Nephron (organoid): ENCODE measurements around the gene NRF1.

ENCODE experiments used
- H3K27ac Mint-ChIP-seq, 3 experiments: 2 replicates each; pipeline ENCODE4 v1.8.0; 2020; ENCODE audit warnings: mixed read lengths in 3 of 3, mild to moderate bottlenecking in 2 of 3, moderate library complexity in 1 of 3
- H3K27me3 Mint-ChIP-seq: 2 replicates; pipeline ENCODE4 v1.8.0; 2021; ENCODE audit warnings: low read depth, mild to moderate bottlenecking, moderate library complexity, mixed read lengths
- H3K36me3 Mint-ChIP-seq: 2 replicates; pipeline ENCODE4 v1.8.0; 2020; ENCODE audit warnings: low read depth, mixed read lengths
- H3K4me1 Mint-ChIP-seq: 2 replicates; pipeline ENCODE4 v1.8.0; 2020; ENCODE audit warnings: mixed read lengths
- H3K4me3 Mint-ChIP-seq, 3 experiments: 2 replicates each; pipeline ENCODE4 v1.8.0; 2020; ENCODE audit warnings: mild to moderate bottlenecking in 3 of 3, mixed read lengths in 3 of 3, moderate library complexity in 2 of 3
- H3K9me3 Mint-ChIP-seq: 2 replicates; pipeline ENCODE4 v1.8.0; 2020; ENCODE audit warnings: mixed read lengths
- TF ChIP-seq, protein P1 (sequence below), 3 experiments: fragments of 200-600 bp; sonication (generic); IDR thresholded peaks; one replicate each; pipeline ENCODE4 v1.5.0; 2021; ENCODE audit warnings: antibody characterized with exemption in 3 of 3; ENCODE audit not compliant: unreplicated experiment in 3 of 3

The NRF1 gene

DNA sequence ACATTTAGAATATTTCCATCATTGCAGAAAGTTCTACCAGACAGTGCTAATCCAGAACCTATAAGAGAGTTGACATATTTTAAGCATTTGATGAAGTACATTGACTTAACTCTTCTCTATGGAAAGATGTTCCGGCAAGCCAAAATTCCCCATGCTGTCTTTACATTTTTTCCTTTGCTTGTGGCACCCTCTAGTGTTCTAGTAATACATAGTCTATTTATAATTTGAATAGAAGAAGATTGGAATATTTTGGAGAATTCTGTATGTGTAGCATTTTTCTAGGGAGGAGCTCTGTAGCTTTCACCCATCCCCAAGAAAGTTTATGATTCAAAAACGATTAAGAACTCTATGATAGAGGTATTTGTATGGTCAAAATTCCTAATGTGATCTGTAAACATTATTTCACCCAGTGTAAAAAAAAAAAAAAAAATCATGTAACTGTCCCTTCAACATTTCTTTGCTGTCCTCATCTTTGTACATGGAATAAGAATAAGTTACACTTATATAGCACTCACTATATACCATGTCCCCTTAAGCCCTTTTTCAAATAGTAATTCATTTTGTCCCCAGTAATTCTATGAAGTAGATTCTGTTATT lies 33.2 kb downstream of the NRF1 start:
- TF ChIP-seq, protein P1, sequence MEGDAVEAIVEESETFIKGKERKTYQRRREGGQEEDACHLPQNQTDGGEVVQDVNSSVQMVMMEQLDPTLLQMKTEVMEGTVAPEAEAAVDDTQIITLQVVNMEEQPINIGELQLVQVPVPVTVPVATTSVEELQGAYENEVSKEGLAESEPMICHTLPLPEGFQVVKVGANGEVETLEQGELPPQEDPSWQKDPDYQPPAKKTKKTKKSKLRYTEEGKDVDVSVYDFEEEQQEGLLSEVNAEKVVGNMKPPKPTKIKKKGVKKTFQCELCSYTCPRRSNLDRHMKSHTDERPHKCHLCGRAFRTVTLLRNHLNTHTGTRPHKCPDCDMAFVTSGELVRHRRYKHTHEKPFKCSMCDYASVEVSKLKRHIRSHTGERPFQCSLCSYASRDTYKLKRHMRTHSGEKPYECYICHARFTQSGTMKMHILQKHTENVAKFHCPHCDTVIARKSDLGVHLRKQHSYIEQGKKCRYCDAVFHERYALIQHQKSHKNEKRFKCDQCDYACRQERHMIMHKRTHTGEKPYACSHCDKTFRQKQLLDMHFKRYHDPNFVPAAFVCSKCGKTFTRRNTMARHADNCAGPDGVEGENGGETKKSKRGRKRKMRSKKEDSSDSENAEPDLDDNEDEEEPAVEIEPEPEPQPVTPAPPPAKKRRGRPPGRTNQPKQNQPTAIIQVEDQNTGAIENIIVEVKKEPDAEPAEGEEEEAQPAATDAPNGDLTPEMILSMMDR (IDR thresholded peaks at IDR 0.05; ENCODE audit: unreplicated experiment in 3 of 3), result peak; percentile 45 to 58 (median 50)
- H3K4me1 Mint-ChIP-seq, result peaks cover 22% of the 10 kb centered on the region
- no peaks in the 10 kb centered on the region for H3K27me3 Mint-ChIP-seq
- H3K9me3 Mint-ChIP-seq, result no peaks in the 10 kb centered on the region
- no peak overlapping the region for H3K4me3 Mint-ChIP-seq
- H3K36me3 Mint-ChIP-seq, result peaks cover 10% of the 10 kb centered on the region
- H3K27ac Mint-ChIP-seq, result no peak overlapping the region

DNA sequence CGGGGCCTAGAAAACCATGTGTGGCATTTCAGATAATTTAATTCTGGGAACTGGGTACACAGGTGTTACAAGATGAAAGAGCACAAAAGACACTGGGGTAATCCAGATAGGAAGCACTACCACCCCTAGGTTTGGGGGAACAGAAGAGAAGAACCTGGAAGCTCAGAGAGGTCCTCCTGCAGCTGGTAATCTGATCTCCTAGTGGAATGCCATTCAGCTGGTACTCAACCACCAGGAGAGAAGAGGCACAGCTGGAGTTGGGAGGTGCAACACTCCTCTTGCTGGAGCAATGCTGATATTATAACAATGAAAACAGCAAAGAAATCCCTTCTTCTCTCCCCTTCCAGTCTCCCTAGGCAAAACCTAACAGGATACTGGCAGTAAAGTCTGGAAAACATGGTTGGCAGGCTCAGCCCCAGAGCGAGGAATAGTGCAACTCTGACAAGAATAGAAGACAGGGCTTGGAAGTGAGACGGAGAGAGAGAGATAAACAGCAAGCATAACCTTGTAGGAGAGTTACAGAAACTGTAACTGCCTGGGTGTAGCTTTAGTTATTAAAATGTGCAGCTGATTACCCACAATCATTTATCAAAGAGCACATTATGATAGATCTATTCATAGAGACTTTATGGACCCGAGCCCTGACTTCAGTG lies 35.0 kb downstream of the NRF1 start:
- Mint-ChIP-seq H3K27me3 (no peaks in the 10 kb centered on the region), H3K9me3 (no peaks in the 10 kb centered on the region), H3K4me3 (no peak overlapping the region), H3K27ac (peak overlapping the region in 1 of 3 experiments; percentile 14), H3K4me1 (peaks cover 22% of the 10 kb centered on the region), H3K36me3 (peaks cover 10% of the 10 kb centered on the region)
- TF ChIP-seq, protein P1 (IDR thresholded peaks at IDR 0.05; ENCODE audit: unreplicated experiment in 3 of 3), result no peak

DNA sequence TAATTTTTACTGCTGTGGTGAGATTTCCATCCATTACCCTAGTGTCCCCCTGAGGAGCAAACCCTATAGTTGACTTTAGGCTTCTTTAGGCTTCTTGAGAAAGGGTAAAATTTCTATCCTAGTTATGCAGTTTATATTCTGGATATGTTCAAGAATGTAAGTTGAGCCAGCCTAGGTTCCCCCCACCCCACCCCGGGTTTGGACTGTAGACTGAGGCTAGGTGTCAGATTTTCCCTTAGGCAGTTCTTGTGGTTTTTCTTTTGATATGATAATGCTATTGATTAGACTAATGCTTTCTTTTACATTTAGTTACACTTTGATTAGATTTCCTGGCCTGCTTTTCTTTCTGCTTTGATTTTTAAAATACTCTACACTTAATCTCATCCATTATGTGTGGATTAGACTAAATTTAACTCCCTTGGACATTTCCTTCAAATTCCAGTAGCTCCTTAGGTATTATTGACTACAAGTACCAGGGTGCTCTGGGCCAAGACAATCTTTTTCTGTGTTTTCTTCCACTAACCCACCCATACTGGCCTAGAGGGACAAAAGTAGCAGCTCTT lies 37.7 kb downstream of the NRF1 start:
- peaks cover 26% of the 10 kb centered on the region for H3K36me3 Mint-ChIP-seq
- peaks cover 5% of the 10 kb centered on the region for H3K9me3 Mint-ChIP-seq
- H3K27ac Mint-ChIP-seq, result no peak overlapping the region
- peaks cover 7% of the 10 kb centered on the region for H3K4me1 Mint-ChIP-seq
- H3K4me3 Mint-ChIP-seq, result no peak overlapping the region
- no peaks in the 10 kb centered on the region for H3K27me3 Mint-ChIP-seq
- TF ChIP-seq, protein P1 (IDR thresholded peaks at IDR 0.05; ENCODE audit: unreplicated experiment in 3 of 3), result no peak

DNA sequence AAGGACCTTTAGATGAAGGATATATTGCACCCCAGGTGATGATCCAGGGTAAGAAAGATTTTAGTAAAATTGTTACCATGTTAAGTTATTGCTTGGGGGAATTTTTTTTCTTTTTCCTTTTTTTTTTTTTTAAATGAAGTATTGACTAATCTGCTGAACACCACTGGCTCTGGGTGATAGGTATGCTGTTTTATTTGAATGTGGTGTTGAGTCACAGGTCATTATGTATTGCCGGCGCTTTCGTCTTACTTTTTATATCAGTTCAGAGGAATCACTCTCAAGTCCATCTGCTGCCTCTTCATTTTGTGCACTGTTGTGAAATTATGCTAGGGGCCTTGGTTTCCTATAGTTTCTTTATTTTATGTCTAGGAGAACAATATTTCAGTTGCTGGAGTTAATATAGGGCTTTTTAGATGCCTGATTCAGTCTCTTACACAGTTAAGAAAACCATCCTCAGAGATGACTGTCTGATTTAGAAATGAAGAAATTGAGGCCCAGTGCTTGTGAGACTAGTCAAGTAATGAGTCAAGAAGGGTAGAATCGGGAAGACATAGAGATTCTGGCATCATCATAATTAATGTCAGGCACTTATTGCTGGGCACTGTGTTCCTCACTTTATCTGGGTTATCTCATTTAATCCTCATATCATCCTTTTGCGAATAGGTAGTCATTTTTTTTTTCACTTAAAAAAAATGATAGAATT lies 38.7 kb downstream of the NRF1 start:
- Mint-ChIP-seq H3K27ac (no peak overlapping the region), H3K27me3 (no peaks in the 10 kb centered on the region), H3K9me3 (peaks cover 5% of the 10 kb centered on the region), H3K4me3 (no peak overlapping the region), H3K36me3 (peaks cover 34% of the 10 kb centered on the region), H3K4me1 (peaks cover 7% of the 10 kb centered on the region)
- TF ChIP-seq, protein P1 (IDR thresholded peaks at IDR 0.05; ENCODE audit: unreplicated experiment in 3 of 3), result no peak

DNA sequence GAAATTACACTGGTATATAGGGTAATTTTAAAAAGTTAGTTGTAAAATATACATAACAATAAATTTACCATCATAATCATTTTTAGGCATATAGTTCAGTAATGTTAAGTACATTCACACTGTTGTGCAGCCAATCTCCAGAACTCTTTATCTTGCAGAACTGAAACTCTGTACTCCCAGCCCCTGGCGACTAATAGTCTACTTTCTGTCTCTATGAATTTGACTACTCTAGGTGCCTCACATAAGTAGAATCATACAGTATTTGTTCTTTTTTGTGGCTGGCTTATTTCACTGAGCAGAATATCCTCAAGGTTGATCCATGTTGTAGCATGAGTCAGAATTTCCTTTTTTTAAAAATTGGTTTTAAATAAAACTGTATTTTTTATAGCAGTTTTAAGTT lies 41.4 kb downstream of the NRF1 start:
- TF ChIP-seq, protein P1 (IDR thresholded peaks at IDR 0.05; ENCODE audit: unreplicated experiment in 3 of 3), result no peak
- H3K27me3 Mint-ChIP-seq, result no peaks in the 10 kb centered on the region
- peaks cover 43% of the 10 kb centered on the region for H3K36me3 Mint-ChIP-seq
- H3K27ac Mint-ChIP-seq, result no peak overlapping the region
- H3K4me3 Mint-ChIP-seq, result no peak overlapping the region
- no peaks in the 10 kb centered on the region for H3K4me1 Mint-ChIP-seq
- H3K9me3 Mint-ChIP-seq, result peaks cover 5% of the 10 kb centered on the region
